Ovary (tissue), 9 donors: Measurements from ENCODE around the gene TOMM22. TPM values are rescaled to one million over a fixed set of nuclear protein-coding genes. Genes with fewer than 3 reads are reported as not detected.

Experiments
- DNase-seq, 5 donors: peaks; one replicate each; pipeline ENCODE4 v3.0.0-alpha.2; 2019 to 2020
- H3K27ac ChIP-seq, 2 donors: fragments of 200-600 bp; one replicate each; pipeline versions ENCODE4 v1.5.1 to v1.8.0; 2019 to 2022
- H3K27me3 ChIP-seq: fragments of 200-600 bp; one replicate; pipeline ENCODE4 v1.8.0; 2022
- H3K36me3 ChIP-seq: fragments of 200-600 bp; sonication (generic); one replicate; pipeline ENCODE4 v1.5.1; 2019
- H3K4me1 ChIP-seq: one replicate; pipeline ENCODE4 v1.8.1; 2013; ENCODE audit warnings: mild to moderate bottlenecking, moderate library complexity; ENCODE audit not compliant: insufficient read depth
- H3K4me3 ChIP-seq: fragments of 200-600 bp; sonication (generic); one replicate; pipeline ENCODE4 v1.5.1; 2017
- H3K9me3 ChIP-seq, 2 donors: fragments of 200-600 bp in 1 of 2; sonication (generic) in 1 of 2; one replicate each; pipeline versions ENCODE4 v1.5.1 to v1.8.1; 2013 to 2019; ENCODE audit warnings: mild to moderate bottlenecking in 1 of 2, moderate library complexity in 1 of 2
- CTCF ChIP-seq, 3 donors: fragments of 450-650 bp in 2 of 3; fragments of 200-600 bp in 1 of 3; IDR thresholded peaks; one replicate each; pipeline versions ENCODE4 v1.5.1 to v1.8.0; 2016 to 2022; ENCODE audit warnings: antibody characterized with exemption in 3 of 3, mild to moderate bottlenecking in 1 of 3
- EP300 ChIP-seq: sonication (generic); formaldehyde crosslinking; IDR thresholded peaks from one replicate; pipeline ENCODE4 v1.6.1; 2017; ENCODE audit warnings: antibody characterized with exemption
- POLR2A ChIP-seq: fragments of 450-650 bp; IDR thresholded peaks from one replicate; pipeline ENCODE4 v1.6.1; 2017; ENCODE audit warnings: antibody characterized with exemption, mild to moderate bottlenecking, moderate library complexity
- WGBS, 3 donors: extraction: QIAGEN DNeasy Blood & Tissue Kit in 1 of 3; methylation state at CpG; one replicate each; pipeline versions ENCODE4 v1.1.5 to v1.1.7; 2013 to 2017; 5-methylcytosine and 5-hydroxymethylcytosine counted together
- intact Hi-C, 4 donors: fragments of 100-400 bp; cut with DNase I; formaldehyde crosslinking; loops; one replicate each; pipeline versions ENCODE4 v1.11.0 to v1.15.1; 2022 to 2023
- polyA plus RNA-seq, 2 donors: library from polyadenylated mRNA; stranded (reverse); fragments of 200-250 nt in 1 of 2; fragments of 350-450 nt in 1 of 2; fragmentation: Illumina TruSeq in 1 of 2; extraction: RNeasy Lipid Tissue Mini Kit (QIAGEN cat#74804) in 1 of 2; gene quantifications; one replicate each; pipeline ENCODE4 v1.2.3, GENCODE V29; 2013 to 2014
- total RNA-seq, 7 donors: library from RNA; depleted of rRNA in 2 of 7; stranded (reverse); fragments of >200 nt in 2 of 7; fragmentation: NEBNext Ultra II Directional in 3 of 7; extraction: Animal tissue kit (Norgen Biotek cat#: 25700) in 3 of 7; gene quantifications; one replicate each; pipeline versions ENCODE4 v1.1.0 to v1.2.4, GENCODE V29; 2016 to 2023
- donor health status: DM: no; HTN: no; CAD: no; lungs with moderate emphysema.
- donor health status: DM: no; HTN: no; CAD: no.
- donor health status: Bipolar disorder and iron deficiency.
- donor health status: DM: yes; HTN: yes; CAD: no.
- donor health status: DM: no; HTN: no; CAD: no.
- donor health status: DM: yes; HTN: yes; CAD: no.

TOMM22 gene
- total and polyA plus RNA-seq, 9 donors = 30.0 to 96.3 (median 57.7) TPM

GRCh38 chr22:38689651-38690050, 7.9 kb downstream of the TOMM22 start:
- no peak for TF ChIP-seq POLR2A
- no peak for TF ChIP-seq EP300
- Histone ChIP-seq H3K4me3 (no peak overlapping the region), H3K27ac (no peak overlapping the region), H3K4me1 (peaks cover 1% of the 10 kb centered on the region), H3K9me3 (no peaks in the 10 kb centered on the region), H3K27me3 (no peaks in the 10 kb centered on the region), H3K36me3 (no peaks in the 10 kb centered on the region)
- DNase-seq = no peak
- intact Hi-C loops = no loop called here
- WGBS, 3 donors = 53 to 71% (median 62%) methylated on average over 1 of the region's 1 CpG

GRCh38 chr22:38694049-38694448, 12.3 kb downstream of the TOMM22 start:
- intact Hi-C loops = no loop called here
- H3K4me3 ChIP-seq = no peak overlapping the region
- H3K36me3 ChIP-seq = no peaks in the 10 kb centered on the region
- no peaks in the 10 kb centered on the region for H3K27me3 ChIP-seq
- no peak overlapping the region for H3K27ac ChIP-seq
- no peak for DNase-seq
- H3K9me3 ChIP-seq = no peaks in the 10 kb centered on the region
- H3K4me1 ChIP-seq = peaks cover 11% of the 10 kb centered on the region
- TF ChIP-seq EP300 (no peak), CTCF (IDR thresholded peaks at IDR 0.05) (no peak), POLR2A (no peak)
- 79 to 87% (median 82%) methylated on average over 2 of the region's 2 CpGs for WGBS, 3 donors

- TF ChIP-seq POLR2A (no peak), EP300 (no peak)
- Histone ChIP-seq H3K4me3 (no peak overlapping the region), H3K36me3 (no peaks in the 10 kb centered on the region), H3K27me3 (no peaks in the 10 kb centered on the region), H3K27ac (no peak overlapping the region), H3K9me3 (no peaks in the 10 kb centered on the region), H3K4me1 (peaks cover 16% of the 10 kb centered on the region)
- no peak for DNase-seq
- intact Hi-C loops = loop anchor here in 1 of 4 donors (5.0 kb wide), 1 partner anchor 128 kb away; no protein-coding TSS in a partner anchor
- WGBS, 3 donors = 84 to 86% (median 85%) methylated on average over 3 of the region's 3 CpGs
These were observed 13.2 kb downstream of the TOMM22 start for GRCh38 chr22:38694940-38695339.

GRCh38 chr22:38696606-38697424, 15.1 kb downstream of the TOMM22 start:
- intact Hi-C loops = loop anchor here in 1 of 4 donors (5.0 kb wide), 1 partner anchor 130 kb away; no protein-coding TSS in a partner anchor
- Histone ChIP-seq H3K27me3 (no peaks in the 10 kb centered on the region), H3K9me3 (no peaks in the 10 kb centered on the region), H3K27ac (no peak overlapping the region), H3K36me3 (no peaks in the 10 kb centered on the region), H3K4me1 (peaks cover 14% of the 10 kb centered on the region), H3K4me3 (no peak overlapping the region)
- 25 to 28% (median 26%) methylated on average over 3 of the region's 3 CpGs for WGBS, 3 donors
- no peak for DNase-seq
- TF ChIP-seq EP300 (no peak), CTCF (IDR thresholded peaks at IDR 0.05) (no peak), POLR2A (no peak)

GRCh38 chr22:38697425-38698089, 15.8 kb downstream of the TOMM22 start:
- peak in 1 of 5 donors; percentile 55 for DNase-seq
- no peak for TF ChIP-seq POLR2A
- no peak for TF ChIP-seq CTCF (IDR thresholded peaks at IDR 0.05)
- TF ChIP-seq EP300 = no peak
- 33 to 42% (median 35%) methylated on average over 8 of the region's 8 CpGs for WGBS, 3 donors
- intact Hi-C loops = loop anchor here in 1 of 4 donors (5.0 kb wide), 1 partner anchor 130 kb away; no protein-coding TSS in a partner anchor
- Histone ChIP-seq H3K36me3 (no peaks in the 10 kb centered on the region), H3K27me3 (no peaks in the 10 kb centered on the region), H3K4me3 (no peak overlapping the region), H3K4me1 (peaks cover 14% of the 10 kb centered on the region), H3K9me3 (no peaks in the 10 kb centered on the region), H3K27ac (no peak overlapping the region)
